Spleen (tissue), 7 donors: ENCODE results near the gene SELENOI.

Source experiments
- CTCF ChIP-seq, 11 experiments: fragments of 200-600 bp in 7 of 11; fragments of 450-650 bp in 4 of 11; sonication (generic) in 4 of 11; IDR thresholded peaks in 8 of 11; conservative IDR thresholded peaks in 3 of 11; 1 replicate in 7 of 11; 2 replicates in 4 of 11; pipeline versions ENCODE4 v1.4.0 to v1.8.0; 2016 to 2021; ENCODE audit warnings: antibody characterized with exemption in 11 of 11, inconsistent platforms in 4 of 11, mild to moderate bottlenecking in 1 of 11
- POLR2A ChIP-seq, 3 donors: fragments of 450-650 bp; IDR thresholded peaks; one replicate each; pipeline ENCODE4 v1.5.1; 2017; ENCODE audit warnings: antibody characterized with exemption in 3 of 3, mild to moderate bottlenecking in 1 of 3
- POLR2AphosphoS5 ChIP-seq, 3 donors: sonication (generic); formaldehyde crosslinking; IDR thresholded peaks; one replicate each; pipeline ENCODE4 v1.5.1; 2017; ENCODE audit warnings: antibody characterized with exemption in 3 of 3
- donor health status: DM: no; HTN: no; CAD: no; lungs with moderate emphysema.
- donor health status: DM: no; HTN: no; CAD: no.
- donor health status: DM: no; HTN: no; CAD: no.

- TF ChIP-seq CTCF (IDR thresholded peaks at IDR 0.05 in 8 of 11, conservative IDR thresholded peaks at IDR 0.05 in 3 of 11), result no peak
- TF ChIP-seq POLR2AphosphoS5 (IDR thresholded peaks at IDR 0.05), result no peak
- no peak for TF ChIP-seq POLR2A (IDR thresholded peaks at IDR 0.05)
Measured at GRCh38 chr2:26387189-26387588, 41.2 kb downstream of the SELENOI start.
